GM12873 (cell line): ENCODE results near the gene SAA4.

ENCODE experiments used
- TF ChIP-seq, protein P1 (sequence below): IDR thresholded peaks from 2 replicates; pipeline ENCODE4 v1.5.1; 2012; ENCODE audit warnings: low read depth, mild to moderate bottlenecking, moderate library complexity, low read length, control low read depth; ENCODE audit not compliant: insufficient read depth; ENCODE audit errors: missing control alignments

Gene SAA4

DNA sequence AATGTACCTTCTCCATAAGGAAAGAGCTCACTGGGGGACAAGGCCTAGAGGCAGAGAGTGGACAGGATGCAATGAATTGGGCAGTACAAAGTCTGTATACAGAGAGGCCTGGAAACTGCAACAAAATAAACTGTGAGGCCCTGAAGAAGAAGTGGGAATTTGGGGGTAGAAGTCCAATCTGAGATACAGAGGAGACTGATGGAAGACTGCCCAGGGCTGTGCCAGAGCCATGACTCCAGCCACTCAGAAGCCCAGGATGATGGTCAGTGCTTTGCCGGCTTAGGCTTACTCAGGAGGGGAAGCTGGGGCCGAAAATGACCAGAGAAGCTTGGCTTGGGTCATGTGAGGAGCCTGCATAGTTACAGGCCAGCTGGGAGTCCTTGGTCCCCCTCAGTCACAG is 5.7 kb downstream of the SAA4 start:
- TF ChIP-seq, protein P1, sequence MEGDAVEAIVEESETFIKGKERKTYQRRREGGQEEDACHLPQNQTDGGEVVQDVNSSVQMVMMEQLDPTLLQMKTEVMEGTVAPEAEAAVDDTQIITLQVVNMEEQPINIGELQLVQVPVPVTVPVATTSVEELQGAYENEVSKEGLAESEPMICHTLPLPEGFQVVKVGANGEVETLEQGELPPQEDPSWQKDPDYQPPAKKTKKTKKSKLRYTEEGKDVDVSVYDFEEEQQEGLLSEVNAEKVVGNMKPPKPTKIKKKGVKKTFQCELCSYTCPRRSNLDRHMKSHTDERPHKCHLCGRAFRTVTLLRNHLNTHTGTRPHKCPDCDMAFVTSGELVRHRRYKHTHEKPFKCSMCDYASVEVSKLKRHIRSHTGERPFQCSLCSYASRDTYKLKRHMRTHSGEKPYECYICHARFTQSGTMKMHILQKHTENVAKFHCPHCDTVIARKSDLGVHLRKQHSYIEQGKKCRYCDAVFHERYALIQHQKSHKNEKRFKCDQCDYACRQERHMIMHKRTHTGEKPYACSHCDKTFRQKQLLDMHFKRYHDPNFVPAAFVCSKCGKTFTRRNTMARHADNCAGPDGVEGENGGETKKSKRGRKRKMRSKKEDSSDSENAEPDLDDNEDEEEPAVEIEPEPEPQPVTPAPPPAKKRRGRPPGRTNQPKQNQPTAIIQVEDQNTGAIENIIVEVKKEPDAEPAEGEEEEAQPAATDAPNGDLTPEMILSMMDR = no peak

DNA sequence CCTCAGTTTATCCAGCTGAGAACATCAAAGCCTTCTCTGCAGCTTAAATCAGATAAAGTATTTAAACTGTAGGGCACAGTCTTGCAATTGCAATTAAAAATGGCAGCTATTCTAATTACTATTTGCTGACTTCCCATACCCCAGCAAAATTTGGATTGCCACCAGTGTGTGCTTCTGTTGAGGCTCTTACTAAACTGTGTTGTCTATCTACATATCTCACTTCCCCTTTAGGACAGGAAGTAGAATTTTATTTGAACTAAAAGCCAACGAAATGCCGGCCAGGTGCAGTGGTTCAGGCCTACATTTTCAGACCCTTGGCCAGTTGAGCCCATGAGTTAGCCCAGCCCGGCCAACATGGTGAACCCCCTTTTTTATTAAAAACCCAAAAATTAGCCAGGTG is 7.1 kb downstream of the SAA4 start:
- TF ChIP-seq, protein P1 = no peak

GRCh38 chr11:18225913-18226312 is 10.7 kb downstream of the SAA4 start:
- TF ChIP-seq, protein P1 = no peak

GRCh38 chr11:18223591-18224387 is 12.8 kb downstream of the SAA4 start:
- TF ChIP-seq, protein P1 = no peak

- TF ChIP-seq, protein P1 = no peak
Measured at GRCh38 chr11:18222814-18223421, 13.7 kb downstream of the SAA4 start.

- TF ChIP-seq, protein P1 = no peak
Measured at GRCh38 chr11:18221274-18221876, 15.2 kb downstream of the SAA4 start.

DNA sequence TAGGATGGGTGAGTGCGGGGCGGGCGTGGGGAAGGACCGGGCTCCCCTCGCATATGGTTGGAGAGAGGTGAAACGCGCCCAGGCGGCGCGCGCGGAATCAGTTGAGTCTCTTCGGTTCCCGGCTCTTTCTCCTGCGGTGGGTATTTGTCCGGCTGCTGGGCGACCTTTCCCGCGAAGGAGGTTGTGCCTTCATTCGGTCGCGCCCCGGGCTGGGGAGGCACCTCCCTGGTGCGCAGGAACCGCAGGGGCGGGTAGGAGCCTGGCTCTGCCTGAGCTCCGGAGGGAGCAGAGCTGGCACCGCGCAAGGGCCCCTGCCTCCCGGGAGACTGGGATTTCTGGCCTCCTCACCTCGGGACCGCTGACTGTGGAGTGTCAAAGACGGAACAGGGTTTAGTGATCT is 27.5 kb downstream of the SAA4 start:
- TF ChIP-seq, protein P1 = no peak
